Lower lobe of right lung (tissue), 2 donors: ENCODE measurements around the gene SLC30A7. TPM values are rescaled to one million over a fixed set of nuclear protein-coding genes. Genes with fewer than 3 reads are reported as not detected.
"Not testable (repeated sequence)": the region's sequence is repeated elsewhere in the genome, so short reads cannot be mapped to it uniquely, and the experiment has no call there.

ENCODE experiments used
- ATAC-seq, 2 donors: fragments of 200-7000 bp; cut with Tn5 transposase; one replicate each; pipeline ENCODE4 v1.9.1; 2020 to 2022; ENCODE audit warnings: mild to moderate bottlenecking in 2 of 2, moderate library complexity in 2 of 2
- DNase-seq: peaks from one replicate; pipeline ENCODE4 v3.0.0-alpha.2; 2020
- H3K27ac ChIP-seq: fragments of 200-600 bp; one replicate; pipeline ENCODE4 v1.8.0; 2022
- H3K27me3 ChIP-seq: fragments of 200-600 bp; one replicate; pipeline ENCODE4 v1.8.0; 2022; ENCODE audit warnings: low read depth
- H3K36me3 ChIP-seq: fragments of 200-600 bp; one replicate; pipeline ENCODE4 v1.8.0; 2022; ENCODE audit warnings: mild to moderate bottlenecking
- H3K4me1 ChIP-seq: fragments of 200-600 bp; one replicate; pipeline ENCODE4 v1.8.0; 2022
- H3K4me3 ChIP-seq: fragments of 200-600 bp; one replicate; pipeline ENCODE4 v1.8.0; 2022; ENCODE audit warnings: mild to moderate bottlenecking
- H3K9me3 ChIP-seq: fragments of 200-600 bp; one replicate; pipeline ENCODE4 v1.8.0; 2022
- CTCF ChIP-seq: fragments of 200-600 bp; IDR thresholded peaks from one replicate; pipeline ENCODE4 v1.8.0; 2022; ENCODE audit warnings: antibody characterized with exemption, mild to moderate bottlenecking
- intact Hi-C: fragments of 100-400 bp; cut with DNase I; formaldehyde crosslinking; loops from one replicate; pipeline ENCODE4 v1.11.0; 2022
- total RNA-seq: library from RNA; stranded (reverse); fragmentation: NEBNext Ultra II Directional; extraction: Animal tissue kit (Norgen Biotek cat#: 25700); gene quantifications from one replicate; pipeline ENCODE4 v1.2.1, GENCODE V29; 2021
- donor health status: DM: no; HTN: yes; CAD: no; lungs with severe emphysema.

The SLC30A7 gene
- total RNA-seq, 1 donor from 2014 or later: 35.6 TPM

- Histone ChIP-seq H3K4me3 (no peak overlapping the region), H3K9me3 (no peaks in the 10 kb centered on the region), H3K4me1 (no peaks in the 10 kb centered on the region), H3K27me3 (no peaks in the 10 kb centered on the region), H3K36me3 (peaks cover 18% of the 10 kb centered on the region), H3K27ac (no peak overlapping the region)
- intact Hi-C loops: no loop called here
- ATAC-seq (no peak), DNase-seq (no peak)
- no peak for TF ChIP-seq CTCF
These were observed 45.8 kb downstream of the SLC30A7 start for GRCh38 chr1:100941580-100942216.

- TF ChIP-seq CTCF: no peak
- ATAC-seq (no peak), DNase-seq (no peak)
- H3K4me1 ChIP-seq: no peaks in the 10 kb centered on the region
- H3K27ac ChIP-seq: no peak overlapping the region
- no peak overlapping the region for H3K4me3 ChIP-seq
- intact Hi-C loops: no loop called here
- peaks cover 18% of the 10 kb centered on the region for H3K36me3 ChIP-seq
- H3K27me3 ChIP-seq: no peaks in the 10 kb centered on the region
- no peaks in the 10 kb centered on the region for H3K9me3 ChIP-seq
These were observed 46.6 kb downstream of the SLC30A7 start for GRCh38 chr1:100942304-100943046.

- no peaks in the 10 kb centered on the region for H3K9me3 ChIP-seq
- no peak overlapping the region for H3K27ac ChIP-seq
- peaks cover under 1% of the 10 kb centered on the region for H3K4me1 ChIP-seq
- ATAC-seq (no peak), DNase-seq (no peak)
- H3K36me3 ChIP-seq: peaks cover 16% of the 10 kb centered on the region
- intact Hi-C loops: no loop called here
- no peak overlapping the region for H3K4me3 ChIP-seq
- no peaks in the 10 kb centered on the region for H3K27me3 ChIP-seq
- no peak for TF ChIP-seq CTCF
These were observed 47.6 kb downstream of the SLC30A7 start for GRCh38 chr1:100943533-100943932.

- H3K4me1 ChIP-seq: peaks cover 22% of the 10 kb centered on the region
- intact Hi-C loops, ATAC-seq, H3K4me3 ChIP-seq, H3K27ac ChIP-seq, H3K27me3 ChIP-seq, H3K9me3 ChIP-seq, DNase-seq: not testable (repeated sequence)
- peaks cover 15% of the 10 kb centered on the region for H3K36me3 ChIP-seq
These were observed 50.2 kb downstream of the SLC30A7 start for GRCh38 chr1:100946064-100946463.

- H3K4me3 ChIP-seq, ATAC-seq, intact Hi-C loops, H3K27me3 ChIP-seq, H3K36me3 ChIP-seq, H3K27ac ChIP-seq, H3K9me3 ChIP-seq, DNase-seq: not testable (repeated sequence)
- H3K4me1 ChIP-seq: peaks cover 22% of the 10 kb centered on the region
These were observed 51.9 kb downstream of the SLC30A7 start for GRCh38 chr1:100947816-100948215.

GRCh38 chr1:100948721-100949405 is 53.0 kb downstream of the SLC30A7 start:
- H3K4me3 ChIP-seq, intact Hi-C loops, ATAC-seq, H3K9me3 ChIP-seq, DNase-seq, H3K27me3 ChIP-seq, H3K36me3 ChIP-seq: not testable (repeated sequence)
- Histone ChIP-seq H3K27ac (peak overlapping the region; percentile 49), H3K4me1 (peaks cover 22% of the 10 kb centered on the region)

- H3K9me3 ChIP-seq, H3K27me3 ChIP-seq, H3K36me3 ChIP-seq, H3K4me3 ChIP-seq, intact Hi-C loops: not testable (repeated sequence)
- Histone ChIP-seq H3K27ac (peak overlapping the region; percentile 49), H3K4me1 (peaks cover 22% of the 10 kb centered on the region)
- ATAC-seq: peak; percentile 68
- peak; percentile 80 for DNase-seq
These were observed 53.7 kb downstream of the SLC30A7 start for GRCh38 chr1:100949515-100950158.
